Astrocyte of the spinal cord (primary cell): ENCODE results near the gene ZKSCAN1.
A peak's percentile ranks its signal among the peaks of the same experiment; 100 is the strongest.

Source experiments
- DNase-seq: peaks from one replicate; pipeline ENCODE4 v3.0.0; 2011; ENCODE audit warnings: low read depth, low spot score
- H3K4me3 ChIP-seq: 2 replicates; pipeline ENCODE4 v1.5.1; 2011; ENCODE audit warnings: low read depth, mild to moderate bottlenecking, low read length, moderate library complexity
- CTCF ChIP-seq: IDR thresholded peaks from 2 replicates; pipeline ENCODE4 v1.5.1; 2012; ENCODE audit warnings: low read depth, mild to moderate bottlenecking, low read length, inconsistent platforms
- in situ Hi-C: cut with HindIII; loops from 2 replicates; pipeline ENCODE4 v1.10.0; 2017; ENCODE audit warnings: low sequenced_read_pairs

The ZKSCAN1 gene

GRCh38 chr7:100035876-100036275 is 20.5 kb downstream of the ZKSCAN1 start:
- peak; percentile 10 for DNase-seq
- in situ Hi-C loops: no loop called here
- no peak for TF ChIP-seq CTCF
- H3K4me3 ChIP-seq: no peak overlapping the region

- TF ChIP-seq CTCF: no peak
- H3K4me3 ChIP-seq: no peak overlapping the region
- no peak for DNase-seq
- in situ Hi-C loops: no loop called here
Measured at GRCh38 chr7:100038326-100038725, 22.9 kb downstream of the ZKSCAN1 start.

- no peak overlapping the region for H3K4me3 ChIP-seq
- in situ Hi-C loops: no loop called here
- no peak for TF ChIP-seq CTCF
- DNase-seq: no peak
Measured at GRCh38 chr7:100040575-100040974, 25.2 kb downstream of the ZKSCAN1 start.

- in situ Hi-C loops: no loop called here
Measured at GRCh38 chr7:100044718-100045117, 29.3 kb downstream of the ZKSCAN1 start.

GRCh38 chr7:100048680-100049079 is 33.3 kb downstream of the ZKSCAN1 start:
- in situ Hi-C loops: no loop called here
- DNase-seq: no peak
- TF ChIP-seq CTCF: no peak
- H3K4me3 ChIP-seq: no peak overlapping the region

More at GRCh38 chr7:100044718-100045117, 29.3 kb downstream of the ZKSCAN1 start:
- no peak for TF ChIP-seq CTCF
- no peak for DNase-seq
- no peak overlapping the region for H3K4me3 ChIP-seq

- peak; percentile 37 for TF ChIP-seq CTCF
- in situ Hi-C loops: no loop called here
- peak within 1 kb of the TSS; percentile 97 for H3K4me3 ChIP-seq
- DNase-seq: peak; percentile 88
Measured at GRCh38 chr7:100049441-100050291, 34.3 kb downstream of the ZKSCAN1 start, which contains the start of gene ZSCAN21. TSS of gene ZSCAN21 (plus strand) at chr7:100049774. CDS start at chr7:100057007, 7,233 bp downstream.
